SJCRH30 (cell line): ENCODE measurements around the gene CRB3. TPM values are rescaled to one million over a fixed set of nuclear protein-coding genes. Genes with fewer than 3 reads are reported as not detected.
A peak's percentile ranks its signal among the peaks of the same experiment; 100 is the strongest.

Experiments used
- DNase-seq, 2 experiments: peaks; one replicate each; pipeline ENCODE4 v3.0.0-alpha.2; 2015 to 2020
- H3K27ac ChIP-seq: fragments of 250-450 bp; sonication (Bioruptor Pico); 2 replicates; pipeline ENCODE4 v1.5.1; 2020; ENCODE audit warnings: mild to moderate bottlenecking, moderate library complexity
- H3K27me3 ChIP-seq: fragments of 250-450 bp; sonication (Bioruptor Pico); 2 replicates; pipeline ENCODE4 v1.5.1; 2020; ENCODE audit warnings: mild to moderate bottlenecking, moderate library complexity
- H3K36me3 ChIP-seq: fragments of 250-450 bp; sonication (Bioruptor Pico); 2 replicates; pipeline ENCODE4 v1.5.1; 2020; ENCODE audit warnings: mild to moderate bottlenecking, moderate library complexity
- H3K4me1 ChIP-seq: fragments of 250-450 bp; sonication (Bioruptor Pico); 2 replicates; pipeline ENCODE4 v1.5.1; 2020; ENCODE audit warnings: mild to moderate bottlenecking, moderate library complexity
- H3K4me3 ChIP-seq: fragments of 250-450 bp; sonication (Bioruptor Pico); 2 replicates; pipeline ENCODE4 v1.5.1; 2020; ENCODE audit warnings: mild to moderate bottlenecking, moderate library complexity
- H3K9me3 ChIP-seq: fragments of 250-450 bp; sonication (Bioruptor Pico); replicated peaks from 2 replicates; pipeline ENCODE4 v1.5.1; 2020; ENCODE audit warnings: mild to moderate bottlenecking, moderate library complexity
- total RNA-seq: library from RNA; depleted of rRNA; stranded (reverse); fragments of >200 nt; shearing (Covaris generic); gene quantifications from 2 replicates; pipeline ENCODE4 v1.2.3, GENCODE V29; 2014; rRNA removed

Gene CRB3, protein sequence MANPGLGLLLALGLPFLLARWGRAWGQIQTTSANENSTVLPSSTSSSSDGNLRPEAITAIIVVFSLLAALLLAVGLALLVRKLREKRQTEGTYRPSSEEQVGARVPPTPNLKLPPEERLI
- not detected in 2 replicates for total RNA-seq

GRCh38 chr19:6464070-6464873 lies at the start of gene CRB3:
Gene CRB3, plus strand, starts transcription at chr19:6464271. Its CDS starts 431 bp downstream, at chr19:6464702.
- Histone ChIP-seq H3K27me3 (no peaks in the 10 kb centered on the region), H3K4me3 (no peak within 1 kb of the TSS), H3K9me3 (no peaks in the 10 kb centered on the region), H3K36me3 (no peaks in the 10 kb centered on the region), H3K27ac (no peak within 1 kb of the TSS), H3K4me1 (no peaks in the 10 kb centered on the region)
- no peak for DNase-seq

- peaks cover 58% of the 10 kb centered on the region for H3K36me3 ChIP-seq
- no peak overlapping the region for H3K4me3 ChIP-seq
- no peak overlapping the region for H3K27ac ChIP-seq
- H3K27me3 ChIP-seq: no peaks in the 10 kb centered on the region
- DNase-seq: no peak
- H3K9me3 ChIP-seq: no peaks in the 10 kb centered on the region
- H3K4me1 ChIP-seq: no peaks in the 10 kb centered on the region
Observed at GRCh38 chr19:6414793-6415590, 49.1 kb upstream of the CRB3 start.

GRCh38 chr19:6415591-6416190 lies 48.4 kb upstream of the CRB3 start:
- Histone ChIP-seq H3K27me3 (no peaks in the 10 kb centered on the region), H3K9me3 (no peaks in the 10 kb centered on the region), H3K27ac (no peak overlapping the region), H3K36me3 (peaks cover 65% of the 10 kb centered on the region), H3K4me3 (no peak overlapping the region), H3K4me1 (no peaks in the 10 kb centered on the region)
- DNase-seq: no peak

DNA sequence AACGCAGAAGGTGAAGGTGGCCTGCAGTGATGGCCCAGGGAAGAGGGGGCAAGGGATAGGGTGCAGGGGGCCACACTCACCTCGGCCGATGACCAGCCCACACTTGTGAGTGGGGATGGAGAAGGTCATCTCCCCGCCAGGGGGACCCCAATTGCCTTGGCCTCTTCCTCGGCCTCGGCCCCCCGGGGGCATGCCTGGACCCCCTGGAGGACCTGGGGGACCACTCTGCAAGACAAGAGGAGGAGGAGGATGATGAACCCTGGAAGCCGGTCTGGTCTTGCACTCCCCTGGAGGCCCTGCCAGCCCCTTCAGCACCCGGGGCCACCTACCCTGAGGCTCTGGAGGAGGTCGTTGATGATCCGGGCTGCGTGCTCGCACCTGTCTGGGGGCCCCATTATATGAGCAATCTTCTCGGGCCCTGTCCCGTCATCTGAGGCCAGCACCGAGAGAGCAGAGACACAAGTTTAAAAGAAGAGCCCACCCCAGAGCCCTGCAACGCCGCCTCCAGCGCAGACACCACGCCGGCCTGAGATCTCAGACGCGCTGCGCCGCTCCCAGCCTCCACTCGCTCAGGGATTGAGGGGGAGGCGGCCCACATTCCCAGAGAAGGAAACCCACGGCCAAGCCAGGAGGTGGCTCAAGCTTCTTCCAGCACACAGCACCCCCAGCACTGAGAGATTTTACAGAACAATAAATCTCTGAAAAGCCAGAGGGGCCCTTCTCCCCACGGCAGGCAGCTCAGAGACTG lies 47.2 kb upstream of the CRB3 start:
- H3K4me1 ChIP-seq: no peaks in the 10 kb centered on the region
- H3K4me3 ChIP-seq: no peak overlapping the region
- H3K27me3 ChIP-seq: no peaks in the 10 kb centered on the region
- no peak overlapping the region for H3K27ac ChIP-seq
- DNase-seq: no peak
- H3K9me3 ChIP-seq: no peaks in the 10 kb centered on the region
- H3K36me3 ChIP-seq: peaks cover 75% of the 10 kb centered on the region

GRCh38 chr19:6417713-6418561 lies 46.1 kb upstream of the CRB3 start:
- Histone ChIP-seq H3K27me3 (no peaks in the 10 kb centered on the region), H3K9me3 (no peaks in the 10 kb centered on the region), H3K36me3 (peaks cover 81% of the 10 kb centered on the region), H3K27ac (no peak overlapping the region), H3K4me3 (no peak overlapping the region), H3K4me1 (no peaks in the 10 kb centered on the region; the same call in 1 of the 2 replicates)
- DNase-seq: no peak

- Histone ChIP-seq H3K36me3 (peaks cover 81% of the 10 kb centered on the region), H3K4me3 (no peak overlapping the region), H3K27ac (no peak overlapping the region), H3K27me3 (no peaks in the 10 kb centered on the region), H3K9me3 (no peaks in the 10 kb centered on the region), H3K4me1 (no peaks in the 10 kb centered on the region; the same call in 1 of the 2 replicates)
- DNase-seq: no peak
Observed at GRCh38 chr19:6418562-6418932, 45.5 kb upstream of the CRB3 start.

- H3K27me3 ChIP-seq: no peaks in the 10 kb centered on the region
- no peaks in the 10 kb centered on the region for H3K9me3 ChIP-seq
- no peak for DNase-seq
- no peak overlapping the region for H3K4me3 ChIP-seq
- peaks cover 63% of the 10 kb centered on the region for H3K36me3 ChIP-seq
- H3K4me1 ChIP-seq: no peaks in the 10 kb centered on the region; the same call in 1 of the 2 replicates
- H3K27ac ChIP-seq: no peak overlapping the region
Observed at GRCh38 chr19:6421075-6422014, 42.7 kb upstream of the CRB3 start.

DNA sequence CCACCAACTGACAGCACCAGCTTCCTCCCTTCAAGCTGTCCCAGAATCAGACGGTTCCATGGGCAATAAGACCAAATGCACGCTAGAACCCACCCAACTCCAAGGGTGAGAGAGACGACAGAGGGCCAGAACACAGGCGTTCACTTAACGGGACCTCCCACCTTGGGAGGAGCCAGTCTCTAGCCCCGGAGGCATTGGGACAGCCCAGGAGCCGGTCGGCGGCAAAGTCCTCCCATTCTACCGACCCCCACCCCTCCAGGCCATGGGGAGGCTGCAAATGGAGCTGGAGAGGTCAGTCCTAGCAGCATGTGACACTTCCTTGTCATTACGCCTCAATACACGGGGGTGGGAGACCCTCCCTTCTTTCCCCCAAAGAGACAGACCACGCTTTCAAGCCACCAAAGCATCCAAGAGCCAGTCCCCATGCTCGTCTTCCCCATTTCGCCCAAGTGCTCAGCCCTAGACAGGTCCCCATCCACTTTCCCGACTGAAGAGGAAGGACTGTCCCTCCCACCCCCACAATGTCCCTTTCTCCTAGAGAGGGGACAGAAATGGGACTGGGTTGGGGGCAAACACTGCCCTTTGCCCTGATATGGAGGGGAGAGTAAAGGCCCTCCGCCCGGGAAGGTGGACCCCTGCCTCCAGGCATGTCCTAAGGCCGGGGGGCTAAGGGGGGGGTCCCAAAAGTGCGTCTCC lies 40.4 kb upstream of the CRB3 start:
- DNase-seq: peak; percentile 48 to 58
- no peaks in the 10 kb centered on the region for H3K27me3 ChIP-seq
- H3K9me3 ChIP-seq: no peaks in the 10 kb centered on the region
- peak overlapping the region; percentile 10; the same call in 1 of the 2 replicates for H3K27ac ChIP-seq
- H3K36me3 ChIP-seq: peaks cover 40% of the 10 kb centered on the region
- peak overlapping the region; percentile 71 for H3K4me3 ChIP-seq
- no peaks in the 10 kb centered on the region; the same call in 1 of the 2 replicates for H3K4me1 ChIP-seq

DNA sequence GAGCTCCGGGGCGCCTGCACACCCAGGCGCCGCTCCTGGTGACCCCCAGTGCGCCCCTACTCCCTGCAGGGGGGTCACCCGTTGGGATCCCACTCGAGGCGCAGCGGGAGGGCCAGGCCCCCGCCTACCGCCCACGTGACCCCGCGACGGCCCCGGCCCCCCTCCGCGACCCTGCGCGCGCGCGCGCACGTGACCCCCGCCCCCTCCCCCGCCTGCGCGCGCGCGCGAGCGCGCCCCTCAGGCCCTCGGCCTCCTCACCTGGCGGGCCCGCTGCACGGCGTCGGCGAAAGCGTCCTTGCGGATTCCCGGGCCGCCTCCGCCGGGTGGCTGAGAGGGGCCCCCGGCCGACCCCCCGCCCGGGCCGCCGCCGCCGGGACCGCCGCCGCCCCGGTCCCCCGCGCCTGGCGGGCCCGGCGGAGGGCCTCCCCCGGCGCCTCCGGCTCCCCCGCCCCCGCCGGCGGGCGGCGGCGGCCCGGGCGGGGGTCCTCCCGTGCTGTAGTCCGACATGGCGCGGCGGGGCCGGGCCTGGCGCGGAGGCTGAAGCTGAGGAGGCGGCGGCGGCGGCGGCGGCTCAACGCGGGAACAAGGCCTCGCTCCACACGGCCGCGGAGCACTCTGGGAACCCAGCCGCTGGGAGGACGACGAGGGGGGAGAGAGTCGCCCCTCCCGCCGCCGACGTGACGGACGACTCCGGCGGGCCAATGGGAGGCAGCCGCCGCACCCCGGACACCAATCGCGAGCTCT lies 39.7 kb upstream of the CRB3 start, which contains the start of gene KHSRP:
Gene KHSRP, minus strand, starts transcription at position 617 of the 744 bp plus-strand sequence. Its CDS starts 110 bp downstream, at position 507.
- DNase-seq: peak; percentile 25 to 30

DNA sequence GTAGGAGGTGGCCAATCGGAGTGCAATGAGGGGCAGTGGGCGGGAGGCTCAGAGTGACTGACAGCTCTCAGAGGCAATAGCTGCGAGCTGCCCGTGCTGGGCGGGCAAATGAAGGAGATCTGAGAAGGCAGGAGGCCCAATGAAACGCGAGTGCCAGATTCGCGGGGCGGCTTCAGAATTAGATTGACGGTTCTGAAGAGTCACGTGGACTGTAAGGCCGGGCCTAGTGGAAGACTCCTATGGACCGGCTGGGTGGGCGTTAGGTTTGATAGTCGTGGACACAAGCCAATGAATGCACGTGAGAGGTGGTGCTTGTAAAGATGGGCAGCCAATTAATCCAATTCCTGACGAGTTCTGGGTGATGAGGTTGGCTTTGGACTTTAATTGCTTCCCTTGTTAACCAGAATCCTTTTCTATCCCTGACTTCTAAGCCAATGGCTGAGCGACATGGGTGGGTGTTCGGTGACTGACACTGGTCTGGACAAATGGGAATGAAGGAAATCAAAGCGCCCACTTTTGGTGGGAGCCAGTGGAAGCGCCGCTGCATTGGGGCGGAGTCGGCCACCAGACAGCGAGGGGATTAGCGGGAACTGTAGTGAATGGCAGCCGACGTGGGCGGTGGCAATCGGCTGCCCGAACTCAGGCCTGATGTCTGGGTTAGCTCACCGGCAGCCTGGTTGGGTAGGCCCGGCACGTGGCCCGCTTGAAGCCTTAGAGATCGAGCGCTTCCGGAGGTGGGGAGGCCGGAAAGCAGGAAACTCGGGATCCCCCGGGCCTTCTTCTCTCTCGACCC lies 38.9 kb upstream of the CRB3 start:
- peak; percentile 99 to 100 for DNase-seq
- Histone ChIP-seq H3K4me3 (peak overlapping the region; percentile 13; the same call in 1 of the 2 replicates), H3K27me3 (no peaks in the 10 kb centered on the region)

More for the DNA sequence above, 39.7 kb upstream of the CRB3 start, which contains the start of gene KHSRP:
- no peaks in the 10 kb centered on the region; the same call in 1 of the 2 replicates for H3K4me1 ChIP-seq
- peak within 1 kb of the TSS; percentile 33 for H3K27ac ChIP-seq
- no peaks in the 10 kb centered on the region for H3K9me3 ChIP-seq
- H3K27me3 ChIP-seq: no peaks in the 10 kb centered on the region
- H3K4me3 ChIP-seq: peak within 1 kb of the TSS; percentile 71
- peaks cover 32% of the 10 kb centered on the region for H3K36me3 ChIP-seq

More for the DNA sequence above, 38.9 kb upstream of the CRB3 start:
- Histone ChIP-seq H3K4me1 (no peaks in the 10 kb centered on the region; the same call in 1 of the 2 replicates), H3K9me3 (no peaks in the 10 kb centered on the region), H3K36me3 (peaks cover 25% of the 10 kb centered on the region), H3K27ac (peak overlapping the region; percentile 33)
